GM12891 (cell line): Measurements from ENCODE around the gene LCN15.

Experiments used
- PAX5 ChIP-seq: IDR thresholded peaks from 2 replicates; pipeline ENCODE4 v1.6.1; 2011; ENCODE audit warnings: low read length, moderate library complexity, mild to moderate bottlenecking; ENCODE audit not compliant: insufficient read depth, severe bottlenecking
- POLR2A ChIP-seq: IDR thresholded peaks from 2 replicates; pipeline ENCODE4 v1.6.1; 2011; ENCODE audit warnings: low read depth, low read length, control low read depth
- POLR2AphosphoS5 ChIP-seq: IDR thresholded peaks from 2 replicates; pipeline ENCODE4 v1.6.1; 2011; ENCODE audit warnings: low read depth, low read length, control low read depth
- POU2F2 ChIP-seq: IDR thresholded peaks from 2 replicates; pipeline ENCODE4 v1.6.1; 2011; ENCODE audit warnings: low read depth, mild to moderate bottlenecking, control low read depth, low read length, moderate library complexity
- SPI1 ChIP-seq: IDR thresholded peaks from 2 replicates; pipeline ENCODE4 v1.6.1; 2011; ENCODE audit warnings: low read depth, low read length, control low read depth
- TAF1 ChIP-seq: IDR thresholded peaks from 2 replicates; pipeline ENCODE4 v1.6.1; 2011; ENCODE audit warnings: low read depth, low read length, control low read depth

- TF ChIP-seq POLR2AphosphoS5 (no peak), POLR2A (no peak), PAX5 (no peak), POU2F2 (no peak), TAF1 (no peak), SPI1 (no peak)
These were observed 34.4 kb upstream of the LCN15 start for GRCh38 chr9:136798708-136799078.
